ENCODE results near the gene S100A7. TPM values are rescaled to one million over a fixed set of nuclear protein-coding genes. Genes with fewer than 3 reads are reported as not detected.

The S100A7 gene
- total RNA-seq, 5 donors from 2014 or later (not counting 1 experiment from before 2014, with no cell fraction given) = not detected

- Mint-ChIP-seq H3K27me3 (peaks cover 45 to 48% of the 10 kb centered on the region in 2 donors), H3K36me3 (no peaks in the 10 kb centered on the region), H3K4me3 (no peak overlapping the region), H3K4me1 (no peaks in the 10 kb centered on the region), H3K9me3 (no peaks in the 10 kb centered on the region), H3K27ac (no peak overlapping the region)
- WGBS (ENCODE audit: insufficient coverage) = no CpG with 5 or more reads among the region's 1 CpG
- DNase-seq (no peak), ATAC-seq (replicated peaks in 1 of 4) (no peak)
- H3K9me3 ChIP-seq = no peaks in the 10 kb centered on the region
- H3K4me1 ChIP-seq (ENCODE audit: control insufficient read depth in 1 of 2, extremely low read depth in 1 of 2, insufficient read depth in 2 of 2, low read length in 2 of 2) = no peaks in the 10 kb centered on the region
- ChIA-PET POLR2A (no interaction called here), CTCF (no interaction called here)
- no peak overlapping the region for H3K4me3 ChIP-seq (ENCODE audit: control insufficient read depth in 1 of 2, extremely low read depth in 1 of 2, low read length in 1 of 2)
- H3K36me3 ChIP-seq (ENCODE audit: control insufficient read depth in 2 of 2, extremely low read depth in 1 of 2, insufficient read depth in 1 of 2, low read length in 1 of 2) = no peaks in the 10 kb centered on the region
- H3K27ac ChIP-seq (ENCODE audit: low read length) = no peak overlapping the region
- H3K27me3 ChIP-seq (replicated peaks in 1 of 2; ENCODE audit: control insufficient read depth in 2 of 2, extremely low read depth in 1 of 2, insufficient read depth in 2 of 2, low read length in 1 of 2) = peaks cover 0 to 31% of the 10 kb centered on the region in 2 experiments
These were observed 12.8 kb downstream of the S100A7 start for GRCh38 chr1:153447498-153448170.

DNA sequence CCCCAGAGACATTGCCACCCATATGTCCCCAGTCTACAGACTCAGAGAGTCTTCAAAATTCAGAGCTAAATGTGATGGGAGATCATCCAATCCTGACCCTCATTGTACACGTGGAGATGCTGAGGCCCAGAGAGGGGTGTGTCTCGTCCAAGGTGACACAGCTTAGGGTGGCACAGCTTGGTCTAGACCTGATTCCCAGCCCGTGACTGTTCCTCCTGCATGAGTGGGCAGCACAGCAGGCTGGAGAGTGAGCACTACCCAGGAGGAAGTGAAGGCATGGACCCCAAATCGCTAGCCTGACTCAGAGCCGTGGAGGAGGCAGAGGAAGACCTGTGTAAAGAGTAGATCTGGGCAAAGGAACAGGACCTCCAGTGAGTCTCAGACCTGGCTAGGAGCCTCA is 16.4 kb downstream of the S100A7 start:
- H3K4me3 Mint-ChIP-seq = no peak overlapping the region
- peak overlapping the region in 1 of 2 donors; percentile 12 for H3K27ac Mint-ChIP-seq
- DNase-seq (no peak), ATAC-seq (replicated peaks in 1 of 4) (no peak)
- no peak overlapping the region for H3K27ac ChIP-seq (ENCODE audit: low read length)
- peaks cover 28 to 32% of the 10 kb centered on the region in 2 donors for H3K27me3 Mint-ChIP-seq
- no peaks in the 10 kb centered on the region for H3K4me1 ChIP-seq (ENCODE audit: control insufficient read depth in 1 of 2, extremely low read depth in 1 of 2, insufficient read depth in 2 of 2, low read length in 2 of 2)
- H3K9me3 ChIP-seq = no peaks in the 10 kb centered on the region
- ChIA-PET CTCF (no interaction called here), POLR2A (no interaction called here)
- peaks cover 0 to 40% of the 10 kb centered on the region in 2 experiments for H3K27me3 ChIP-seq (replicated peaks in 1 of 2; ENCODE audit: control insufficient read depth in 2 of 2, extremely low read depth in 1 of 2, insufficient read depth in 2 of 2, low read length in 1 of 2)
- no peak overlapping the region for H3K4me3 ChIP-seq (ENCODE audit: control insufficient read depth in 1 of 2, extremely low read depth in 1 of 2, low read length in 1 of 2)
- no peaks in the 10 kb centered on the region for H3K9me3 Mint-ChIP-seq
- WGBS (ENCODE audit: insufficient coverage) = 53% methylated on average over 5 of the region's 5 CpGs
- H3K4me1 Mint-ChIP-seq = no peaks in the 10 kb centered on the region
- H3K36me3 ChIP-seq (ENCODE audit: control insufficient read depth in 2 of 2, extremely low read depth in 1 of 2, insufficient read depth in 1 of 2, low read length in 1 of 2) = no peaks in the 10 kb centered on the region
- no peaks in the 10 kb centered on the region for H3K36me3 Mint-ChIP-seq

- H3K4me3 Mint-ChIP-seq = no peak overlapping the region
- no peak for DNase-seq
- H3K36me3 Mint-ChIP-seq = no peaks in the 10 kb centered on the region
- WGBS (ENCODE audit: insufficient coverage) = no CpG with 5 or more reads among the region's 4 CpGs
- H3K4me1 Mint-ChIP-seq = no peaks in the 10 kb centered on the region
- H3K27me3 Mint-ChIP-seq = peaks cover 25 to 28% of the 10 kb centered on the region in 2 donors
- no peak for ATAC-seq (replicated peaks in 1 of 4)
- no peak overlapping the region for H3K4me3 ChIP-seq (ENCODE audit: control insufficient read depth in 1 of 2, extremely low read depth in 1 of 2, low read length in 1 of 2)
- no peak overlapping the region for H3K27ac ChIP-seq (ENCODE audit: low read length)
- no peaks in the 10 kb centered on the region for H3K9me3 Mint-ChIP-seq
- ChIA-PET POLR2A (no interaction called here), CTCF (no interaction called here)
- no peaks in the 10 kb centered on the region for H3K4me1 ChIP-seq (ENCODE audit: control insufficient read depth in 1 of 2, extremely low read depth in 1 of 2, insufficient read depth in 2 of 2, low read length in 2 of 2)
- H3K9me3 ChIP-seq = no peaks in the 10 kb centered on the region
- no peak overlapping the region for H3K27ac Mint-ChIP-seq
- H3K27me3 ChIP-seq (replicated peaks in 1 of 2; ENCODE audit: control insufficient read depth in 2 of 2, extremely low read depth in 1 of 2, insufficient read depth in 2 of 2, low read length in 1 of 2) = peaks cover 0 to 45% of the 10 kb centered on the region in 2 experiments
- no peaks in the 10 kb centered on the region for H3K36me3 ChIP-seq (ENCODE audit: control insufficient read depth in 2 of 2, extremely low read depth in 1 of 2, insufficient read depth in 1 of 2, low read length in 1 of 2)
These were observed 17.0 kb downstream of the S100A7 start for GRCh38 chr1:153443486-153443885.

GRCh38 chr1:153441238-153441755 is 19.2 kb downstream of the S100A7 start:
- peaks cover 34 to 35% of the 10 kb centered on the region in 2 donors for H3K27me3 Mint-ChIP-seq
- CTCF ChIA-PET = no interaction called here
- 62% methylated on average over 6 of the region's 9 CpGs for WGBS (ENCODE audit: insufficient coverage)

DNA sequence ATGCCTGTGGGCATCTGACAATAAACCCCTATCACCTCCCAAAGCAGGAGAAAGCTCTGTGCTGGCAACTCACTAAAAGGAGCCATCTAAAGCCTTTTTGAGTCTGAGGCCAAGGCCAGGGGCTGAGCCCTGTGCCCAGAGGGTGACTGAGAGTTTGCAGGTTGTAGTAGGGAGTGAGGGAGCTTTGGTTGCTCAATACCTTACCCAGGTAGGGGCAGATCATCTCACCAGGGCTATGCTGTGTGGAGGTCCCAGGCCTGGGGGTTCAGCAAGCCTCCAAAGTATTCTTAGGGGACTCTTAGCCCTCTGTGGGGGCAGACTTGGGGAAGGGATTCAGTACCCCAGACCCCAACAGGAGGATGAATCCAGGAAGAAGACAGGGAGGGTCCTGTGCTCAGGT is 21.2 kb downstream of the S100A7 start:
- Mint-ChIP-seq H3K4me3 (no peak overlapping the region), H3K27ac (no peak overlapping the region), H3K4me1 (no peaks in the 10 kb centered on the region), H3K27me3 (peaks cover 24 to 38% of the 10 kb centered on the region in 2 donors), H3K9me3 (no peaks in the 10 kb centered on the region), H3K36me3 (no peaks in the 10 kb centered on the region)
- Histone ChIP-seq H3K27me3 (replicated peaks in 1 of 2; ENCODE audit: control insufficient read depth in 2 of 2, extremely low read depth in 1 of 2, insufficient read depth in 2 of 2, low read length in 1 of 2) (peaks cover 0 to 55% of the 10 kb centered on the region in 2 experiments), H3K27ac (ENCODE audit: low read length) (no peak overlapping the region), H3K36me3 (ENCODE audit: control insufficient read depth in 2 of 2, extremely low read depth in 1 of 2, insufficient read depth in 1 of 2, low read length in 1 of 2) (no peaks in the 10 kb centered on the region), H3K4me1 (ENCODE audit: control insufficient read depth in 1 of 2, extremely low read depth in 1 of 2, insufficient read depth in 2 of 2, low read length in 2 of 2) (no peaks in the 10 kb centered on the region), H3K4me3 (ENCODE audit: control insufficient read depth in 1 of 2, extremely low read depth in 1 of 2, low read length in 1 of 2) (no peak overlapping the region), H3K9me3 (no peaks in the 10 kb centered on the region)
- ChIA-PET POLR2A (no interaction called here), CTCF (no interaction called here)
- DNase-seq = no peak
- no peak for ATAC-seq (replicated peaks in 1 of 4)

More at GRCh38 chr1:153441238-153441755, 19.2 kb downstream of the S100A7 start:
- Mint-ChIP-seq H3K36me3 (no peaks in the 10 kb centered on the region), H3K4me1 (no peaks in the 10 kb centered on the region), H3K27ac (no peak overlapping the region), H3K4me3 (no peak overlapping the region), H3K9me3 (no peaks in the 10 kb centered on the region)
- no peak for ATAC-seq (replicated peaks in 1 of 4)
- POLR2A ChIA-PET = no interaction called here
- H3K36me3 ChIP-seq (ENCODE audit: control insufficient read depth in 2 of 2, extremely low read depth in 1 of 2, insufficient read depth in 1 of 2, low read length in 1 of 2) = no peaks in the 10 kb centered on the region
- no peaks in the 10 kb centered on the region for H3K9me3 ChIP-seq
- no peak for DNase-seq
- no peak overlapping the region for H3K4me3 ChIP-seq (ENCODE audit: control insufficient read depth in 1 of 2, extremely low read depth in 1 of 2, low read length in 1 of 2)
- no peaks in the 10 kb centered on the region for H3K4me1 ChIP-seq (ENCODE audit: control insufficient read depth in 1 of 2, extremely low read depth in 1 of 2, insufficient read depth in 2 of 2, low read length in 2 of 2)
- no peak overlapping the region for H3K27ac ChIP-seq (ENCODE audit: low read length)
- peaks cover 0 to 56% of the 10 kb centered on the region in 2 experiments for H3K27me3 ChIP-seq (replicated peaks in 1 of 2; ENCODE audit: control insufficient read depth in 2 of 2, extremely low read depth in 1 of 2, insufficient read depth in 2 of 2, low read length in 1 of 2)

- ChIA-PET CTCF (no interaction called here), POLR2A (no interaction called here)
- Mint-ChIP-seq H3K27ac (no peak overlapping the region), H3K27me3 (peaks cover 17 to 34% of the 10 kb centered on the region in 2 donors), H3K4me1 (no peaks in the 10 kb centered on the region), H3K36me3 (no peaks in the 10 kb centered on the region), H3K4me3 (no peak overlapping the region), H3K9me3 (no peaks in the 10 kb centered on the region)
- ATAC-seq (replicated peaks in 1 of 4) (no peak), DNase-seq (no peak)
- Histone ChIP-seq H3K27ac (ENCODE audit: low read length) (no peak overlapping the region), H3K4me1 (ENCODE audit: control insufficient read depth in 1 of 2, extremely low read depth in 1 of 2, insufficient read depth in 2 of 2, low read length in 2 of 2) (no peaks in the 10 kb centered on the region), H3K27me3 (replicated peaks in 1 of 2; ENCODE audit: control insufficient read depth in 2 of 2, extremely low read depth in 1 of 2, insufficient read depth in 2 of 2, low read length in 1 of 2) (peaks cover 0 to 49% of the 10 kb centered on the region in 2 experiments), H3K9me3 (no peaks in the 10 kb centered on the region), H3K36me3 (ENCODE audit: control insufficient read depth in 2 of 2, extremely low read depth in 1 of 2, insufficient read depth in 1 of 2, low read length in 1 of 2) (no peaks in the 10 kb centered on the region), H3K4me3 (ENCODE audit: control insufficient read depth in 1 of 2, extremely low read depth in 1 of 2, low read length in 1 of 2) (no peak overlapping the region)
- 59% methylated on average over 5 of the region's 7 CpGs for WGBS (ENCODE audit: insufficient coverage)
These were observed 21.9 kb downstream of the S100A7 start for GRCh38 chr1:153438599-153438998.

All from T-cell (primary cell).